COLO668 (cell line): ENCODE data around the gene TBC1D9.

ENCODE experiments used
- DNase-seq: peaks from one replicate; lab custom pipeline; 2025; ENCODE audit not compliant: unreplicated experiment; lab: John Stamatoyannopoulos, UW

The TBC1D9 gene

GRCh38 chr4:140725556-140725955, 30.6 kb downstream of the TBC1D9 start:
- DNase-seq = no peak

- DNase-seq = no peak
Measured at GRCh38 chr4:140724760-140725159, 31.4 kb downstream of the TBC1D9 start.

GRCh38 chr4:140720387-140721304, 35.5 kb downstream of the TBC1D9 start:
- no peak for DNase-seq

- no peak for DNase-seq
Measured at GRCh38 chr4:140719686-140720085, 36.5 kb downstream of the TBC1D9 start.

- DNase-seq = no peak
Measured at GRCh38 chr4:140719022-140719421, 37.2 kb downstream of the TBC1D9 start.

GRCh38 chr4:140718241-140718952, 37.8 kb downstream of the TBC1D9 start:
- no peak for DNase-seq

- no peak for DNase-seq
Measured at GRCh38 chr4:140717313-140717712, 38.9 kb downstream of the TBC1D9 start.

GRCh38 chr4:140715119-140715518, 41.1 kb downstream of the TBC1D9 start:
- no peak for DNase-seq

GRCh38 chr4:140711910-140712309, 44.3 kb downstream of the TBC1D9 start:
- DNase-seq = no peak

- DNase-seq = no peak
Measured at GRCh38 chr4:140710908-140711622, 45.1 kb downstream of the TBC1D9 start.

- no peak for DNase-seq
Measured at GRCh38 chr4:140707325-140707724, 48.9 kb downstream of the TBC1D9 start.

- DNase-seq = no peak
Measured at GRCh38 chr4:140706665-140707064, 49.5 kb downstream of the TBC1D9 start.

- DNase-seq = no peak
Measured at GRCh38 chr4:140706276-140706625, 49.9 kb downstream of the TBC1D9 start.

- no peak for DNase-seq
Measured at GRCh38 chr4:140705625-140706275, 50.4 kb downstream of the TBC1D9 start.

- DNase-seq = no peak
Measured at GRCh38 chr4:140704964-140705363, 51.2 kb downstream of the TBC1D9 start.

GRCh38 chr4:140704392-140704960, 51.7 kb downstream of the TBC1D9 start:
- no peak for DNase-seq

- DNase-seq = no peak
Measured at GRCh38 chr4:140703463-140703862, 52.7 kb downstream of the TBC1D9 start.

GRCh38 chr4:140702096-140702757, 54.0 kb downstream of the TBC1D9 start:
- no peak for DNase-seq

- DNase-seq = no peak
Measured at GRCh38 chr4:140701071-140701470, 55.1 kb downstream of the TBC1D9 start.
